IPS DF 4.7 (cell line): Measurements from ENCODE around the gene AK1.

Experiments used
- DNase-seq: peaks from one replicate; pipeline ENCODE4 v3.0.0-alpha.2; 2013; ENCODE audit warnings: low spot score; ENCODE audit errors: extremely low read depth

The AK1 gene

GRCh38 chr9:127868278-127868902 lies 9.1 kb downstream of the AK1 start:
- DNase-seq: no peak

DNA sequence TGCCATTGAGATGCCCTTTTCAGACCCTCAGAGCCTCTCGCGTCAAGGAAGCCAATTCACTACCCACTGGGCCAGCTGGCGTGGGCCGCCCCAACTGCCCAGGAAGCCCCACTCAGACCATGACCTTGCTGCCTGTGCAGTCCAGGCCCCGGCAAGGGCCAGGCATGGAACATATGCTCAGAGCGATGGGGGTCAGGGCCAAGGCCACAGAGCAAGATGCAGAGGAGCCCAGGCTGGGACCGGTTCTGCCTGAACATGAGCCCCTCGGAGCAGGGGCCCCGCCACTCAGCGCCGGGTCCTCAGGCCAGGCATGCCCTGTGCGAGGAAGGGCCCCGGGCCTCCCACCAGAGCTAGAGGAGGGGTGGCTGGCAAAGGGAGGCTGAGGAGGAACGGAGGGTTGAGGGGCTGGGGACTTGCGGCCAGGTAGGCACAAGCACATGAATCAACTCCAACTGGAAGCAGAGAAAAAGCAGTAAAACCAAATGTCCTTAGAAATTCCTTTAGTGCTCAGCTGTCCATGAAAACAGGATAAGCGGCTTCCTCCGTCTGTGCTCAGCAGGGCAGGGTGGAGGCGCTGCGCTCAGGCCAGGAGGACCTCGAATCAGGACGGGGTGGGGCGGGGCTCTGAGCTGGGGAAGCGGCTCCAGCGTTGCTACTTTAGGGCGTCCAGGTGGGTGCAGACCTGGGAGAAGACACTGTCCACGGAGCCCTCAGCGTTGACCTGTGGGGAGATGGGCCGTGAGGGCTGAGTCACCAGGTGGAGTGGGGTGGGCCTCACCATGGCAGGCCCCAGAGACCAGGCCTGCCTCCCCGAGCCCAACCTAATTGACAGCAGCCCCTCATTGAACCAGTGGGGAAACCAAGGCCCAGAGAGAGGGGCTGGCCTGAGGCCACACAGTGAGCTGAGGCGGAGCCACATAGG lies 9.9 kb downstream of the AK1 start:
- no peak for DNase-seq

- DNase-seq: no peak
Observed at GRCh38 chr9:127866535-127866934, 10.9 kb downstream of the AK1 start.

DNA sequence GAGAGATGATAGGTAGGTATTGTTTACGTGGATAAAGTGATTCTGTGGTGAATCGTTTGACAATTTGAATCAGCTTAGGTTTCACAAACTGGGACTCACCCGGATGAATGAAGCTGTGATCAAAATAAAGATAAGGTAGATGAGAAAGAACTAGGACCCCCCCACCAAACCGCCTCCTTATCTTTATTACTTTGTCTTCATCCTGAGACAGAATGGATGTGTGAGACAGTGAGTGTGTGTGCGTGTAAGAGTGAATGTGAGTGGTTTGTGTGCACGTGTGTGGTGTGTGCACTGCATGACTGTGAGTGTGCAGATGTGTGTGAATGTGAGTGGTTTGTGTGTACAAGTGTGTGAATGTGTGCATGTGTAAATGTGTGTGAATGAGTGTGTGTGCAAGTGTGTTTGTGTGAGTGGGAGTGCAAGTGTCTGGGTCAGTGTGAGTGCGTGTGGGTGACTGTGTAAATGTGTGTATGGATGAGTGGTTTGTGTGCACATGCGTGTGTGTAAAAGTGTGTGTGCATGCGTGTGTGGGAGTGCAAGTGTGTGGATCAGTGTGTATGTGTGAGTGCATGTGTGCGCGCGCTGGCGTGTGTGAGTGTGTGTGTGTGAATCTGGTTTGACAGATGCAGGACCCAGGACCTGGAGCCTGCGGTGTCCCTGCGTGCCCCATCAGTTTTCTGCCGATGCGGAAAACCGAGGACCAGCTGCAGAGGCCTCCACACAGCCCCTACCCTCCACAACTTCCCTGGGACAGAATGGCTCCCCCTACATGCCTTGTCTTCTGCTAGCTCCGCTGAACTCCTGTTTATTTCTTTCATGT lies 11.6 kb downstream of the AK1 start:
- DNase-seq: no peak

GRCh38 chr9:127863191-127863621 lies 14.3 kb downstream of the AK1 start:
- DNase-seq: no peak

DNA sequence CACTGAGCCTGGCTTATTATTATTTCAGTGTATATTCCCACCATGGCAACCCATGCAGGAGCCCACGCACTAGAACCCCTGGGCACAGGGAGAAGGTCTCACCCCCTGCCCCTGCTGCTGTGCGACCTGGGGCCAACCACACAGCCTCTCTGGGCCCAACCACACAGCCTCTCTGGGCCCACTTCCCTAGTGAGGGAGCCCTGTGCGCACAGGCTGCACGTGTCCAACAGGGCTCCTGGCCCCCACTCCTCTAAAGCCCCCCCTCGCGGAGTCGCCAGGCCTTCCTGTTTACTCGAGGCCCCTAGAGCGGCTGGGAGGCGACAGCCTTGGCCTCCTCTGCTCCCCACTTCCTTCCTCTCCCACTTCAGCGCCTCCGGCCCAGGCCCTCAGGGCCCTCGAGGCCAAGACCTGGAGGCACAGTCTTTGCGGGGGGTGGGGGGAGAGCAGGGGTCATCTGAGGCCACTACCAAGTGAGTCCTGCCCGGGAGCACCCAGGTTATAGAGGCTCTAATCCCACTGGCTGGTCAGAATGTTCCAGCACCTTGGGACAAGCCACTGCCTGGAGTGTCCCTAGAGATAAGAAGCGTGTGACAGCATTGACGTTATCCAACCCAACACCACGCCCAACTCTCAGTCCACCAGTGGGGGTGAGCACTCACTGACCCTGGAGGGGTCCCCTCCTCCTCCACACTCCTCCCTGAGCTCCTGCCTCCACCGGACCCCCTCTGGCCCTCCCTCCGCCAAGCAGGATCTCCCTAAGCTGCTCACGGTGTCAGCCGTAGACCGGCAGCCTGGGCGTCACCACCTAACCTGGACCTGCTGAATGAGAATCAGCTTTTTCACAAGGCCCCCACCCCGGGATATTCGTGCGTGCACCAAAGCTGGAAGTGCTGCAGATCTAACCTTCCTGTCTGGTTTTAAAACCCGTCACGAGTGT lies 15.1 kb downstream of the AK1 start:
- no peak for DNase-seq

DNA sequence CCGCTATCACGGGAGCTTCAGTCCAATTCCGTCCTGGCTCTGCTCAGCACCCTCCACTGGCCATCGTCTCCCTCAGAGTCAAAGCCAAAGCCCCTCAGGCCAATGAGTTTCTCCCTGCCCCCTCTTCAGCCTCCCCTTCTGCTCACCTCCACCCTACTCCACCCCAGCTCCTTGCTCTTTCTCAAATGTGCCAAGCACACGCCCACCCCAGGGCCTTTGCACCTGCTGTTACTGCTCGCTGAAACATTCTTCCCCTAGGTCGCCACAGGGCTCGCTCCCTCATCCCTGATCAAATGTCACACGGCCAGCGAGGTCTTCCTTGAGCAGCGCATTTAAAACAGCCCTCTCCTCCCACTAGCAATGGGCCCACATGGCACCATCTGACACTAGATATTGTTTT lies 16.7 kb downstream of the AK1 start:
- no peak for DNase-seq

DNA sequence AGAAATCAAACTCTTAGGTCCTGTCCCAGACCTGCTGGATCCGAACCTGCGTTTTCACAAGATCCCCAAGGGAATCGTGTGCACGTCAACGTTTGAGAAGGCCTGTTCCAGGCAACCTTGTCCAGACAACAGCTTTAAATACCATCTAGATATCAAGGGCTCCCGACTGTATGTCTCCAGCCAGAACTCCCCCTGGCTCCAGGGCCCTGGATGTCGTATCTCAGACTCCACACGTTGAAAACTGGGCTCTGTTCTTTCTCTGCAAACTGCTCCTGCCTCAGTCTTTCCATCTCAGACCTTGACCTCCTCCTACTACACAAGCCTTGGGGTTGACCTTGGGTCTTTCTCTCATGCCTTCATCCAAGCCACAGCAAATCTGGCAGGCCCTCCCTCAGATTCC lies 17.2 kb downstream of the AK1 start:
- DNase-seq: no peak

GRCh38 chr9:127858041-127858512 lies 19.4 kb downstream of the AK1 start:
- DNase-seq: no peak

DNA sequence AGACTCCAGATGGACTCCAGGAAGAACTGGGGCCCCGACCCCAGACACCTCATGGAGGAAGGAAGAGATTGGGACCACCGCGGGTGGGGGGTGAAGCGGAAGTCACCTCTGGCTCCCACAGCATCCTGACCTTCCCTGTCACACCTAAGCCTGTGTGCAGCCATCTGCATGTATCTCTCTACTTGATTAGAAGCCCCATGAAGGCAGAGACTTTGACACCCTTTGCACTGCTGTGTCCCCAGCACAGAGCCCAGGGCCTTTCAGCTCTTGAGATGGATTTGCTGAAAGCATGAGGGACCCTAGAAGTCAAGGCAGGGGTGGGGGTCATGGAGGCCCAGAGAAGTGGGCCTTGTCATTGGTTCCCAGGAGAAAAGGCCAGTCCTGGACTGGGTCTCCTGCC lies 20.2 kb downstream of the AK1 start:
- DNase-seq: no peak

DNA sequence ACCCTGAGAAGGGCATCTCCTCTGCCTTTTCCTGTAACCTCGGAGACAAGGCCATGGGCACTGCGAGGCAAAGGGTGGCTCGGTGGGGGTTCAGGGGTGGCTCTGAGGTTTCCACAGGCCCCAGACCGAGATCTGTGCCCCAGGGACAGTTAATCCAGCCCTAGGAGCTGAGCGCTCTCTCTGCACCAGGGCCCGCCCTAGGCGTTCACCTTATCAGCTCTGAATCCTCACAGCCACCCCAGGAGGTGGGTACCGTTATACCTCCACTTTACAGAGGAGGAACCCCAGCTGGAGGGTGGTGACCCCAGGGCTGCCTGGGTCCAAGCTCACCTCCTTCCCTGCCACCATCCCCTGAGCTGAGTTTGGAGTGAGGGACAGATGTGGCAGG lies 20.8 kb downstream of the AK1 start:
- DNase-seq: no peak

DNA sequence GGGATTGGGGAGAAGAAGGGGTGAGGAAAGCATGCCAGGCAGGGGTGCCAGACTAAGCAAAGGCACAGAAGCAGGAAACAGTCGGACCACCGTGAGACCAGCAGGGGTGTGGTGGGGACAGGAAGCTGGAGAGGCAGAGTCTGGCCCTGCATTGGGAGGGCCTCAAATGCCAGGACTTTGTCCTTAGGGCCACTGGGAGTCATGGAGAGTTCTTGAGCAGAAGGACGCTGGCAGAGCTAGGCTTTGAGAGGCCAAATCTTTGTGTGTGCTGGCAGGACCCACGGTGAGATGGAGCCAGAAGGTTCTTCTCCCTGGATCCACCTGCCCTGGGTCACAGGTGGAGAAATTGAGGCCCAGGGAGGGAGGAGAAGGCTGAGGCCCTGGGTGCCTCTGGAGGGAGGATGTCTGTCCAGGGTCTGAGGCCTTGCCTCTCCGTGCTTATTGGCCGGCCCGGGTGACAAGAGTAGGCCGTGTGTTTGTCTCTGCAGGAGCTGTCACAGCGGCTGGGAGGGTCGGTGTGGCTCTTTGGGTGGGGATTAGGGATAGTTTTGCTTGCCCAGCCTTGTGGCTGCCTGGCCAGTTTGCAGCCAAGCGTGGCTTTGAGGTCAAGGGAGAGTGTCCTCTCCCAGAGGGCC lies 21.3 kb downstream of the AK1 start:
- no peak for DNase-seq

DNA sequence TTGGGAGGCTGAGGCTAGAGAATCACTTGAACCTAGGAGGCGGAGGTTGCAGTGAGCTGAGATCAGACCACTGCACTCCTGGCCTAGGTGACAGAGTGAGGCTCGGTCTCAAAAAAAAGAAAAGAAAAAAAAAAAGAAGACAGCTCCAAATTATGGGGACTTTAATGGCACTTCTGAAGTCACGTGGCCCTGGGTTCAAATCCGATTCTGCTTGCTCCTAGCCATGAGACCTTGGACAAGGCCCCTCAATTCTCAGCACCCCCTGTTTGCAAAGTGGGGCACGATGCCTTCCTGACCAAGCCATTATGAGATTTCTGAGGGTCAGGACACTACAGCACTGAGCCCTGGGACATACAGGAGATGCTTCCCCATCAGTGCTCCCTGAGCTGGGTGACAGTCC lies 22.0 kb downstream of the AK1 start:
- no peak for DNase-seq

GRCh38 chr9:127854960-127855359 lies 22.5 kb downstream of the AK1 start:
- DNase-seq: no peak

GRCh38 chr9:127854184-127854806 lies 23.2 kb downstream of the AK1 start, which contains the start of gene ENG:
Gene ENG (minus strand): TSS chr9:127854658. CDS start chr9:127854355, 303 bp downstream.
- DNase-seq: no peak

GRCh38 chr9:127853312-127854183 lies 23.9 kb downstream of the AK1 start:
- no peak for DNase-seq

GRCh38 chr9:127852829-127853228 lies 24.6 kb downstream of the AK1 start:
- DNase-seq: no peak

- DNase-seq: no peak
Observed at GRCh38 chr9:127850286-127850830, 27.1 kb downstream of the AK1 start.
